H1 (cell line): ENCODE data around the gene CNOT1. TPM values are rescaled to one million over a fixed set of nuclear protein-coding genes. Genes with fewer than 3 reads are reported as not detected.

Experiments used
- CTCF ChIA-PET: fragments of 300-600 bp; sonication (Branson Sonifier 250); formaldehyde crosslinking; loops from one replicate; lab custom pipeline; 2021; ENCODE audit not compliant: partially characterized antibody; lab: Charles Lee
- POLR2A ChIA-PET: fragments of 300-600 bp; sonication (Branson Sonifier 250); formaldehyde crosslinking; loops from one replicate; lab custom pipeline; 2021; ENCODE audit warnings: inconsistent platforms; ENCODE audit not compliant: partially characterized antibody; lab: Charles Lee
- DNase-seq, 2 experiments: peaks; one replicate each; pipeline versions ENCODE4 v3.0.0 to v3.0.0-alpha.2; 2010 to 2022; ENCODE audit warnings: low spot score in 2 of 2, low read depth in 1 of 2, mixed read lengths in 1 of 2
- FAIRE-seq: peaks from 2 replicates; lab custom pipeline; 2011; peaks lifted over from hg19 to GRCh38; lab: Jason Lieb, UNC
- H2AFZ ChIP-seq: 2 replicates; pipeline ENCODE4 v1.8.1; 2012; ENCODE audit warnings: low read length, inconsistent platforms
- H2AK5ac ChIP-seq: 2 replicates; pipeline ENCODE4 v1.6.1; 2013; ENCODE audit warnings: low read depth, low read length
- H2BK120ac ChIP-seq: replicated peaks from 2 replicates; pipeline ENCODE3; 2013; ENCODE audit warnings: low read depth, low read length, inconsistent platforms
- H2BK12ac ChIP-seq: 2 replicates; pipeline ENCODE4 v1.6.1; 2013; ENCODE audit warnings: low read depth, low read length
- H2BK15ac ChIP-seq: 2 replicates; pipeline ENCODE4 v1.6.1; 2013; ENCODE audit warnings: low read length
- H2BK20ac ChIP-seq: 2 replicates; pipeline ENCODE4 v1.6.1; 2013; ENCODE audit warnings: low read length
- H2BK5ac ChIP-seq: 2 replicates; pipeline ENCODE4 v1.6.1; 2013; ENCODE audit warnings: low read depth, low read length
- H3K14ac ChIP-seq: 2 replicates; pipeline ENCODE4 v1.6.1; 2013; ENCODE audit warnings: inconsistent platforms; ENCODE audit not compliant: insufficient read length
- H3K18ac ChIP-seq: 2 replicates; pipeline ENCODE4 v1.6.1; 2013; ENCODE audit warnings: low read length; ENCODE audit errors: extremely low read depth
- H3K23ac ChIP-seq: 2 replicates; pipeline ENCODE4 v1.6.1; 2013; ENCODE audit warnings: inconsistent platforms; ENCODE audit not compliant: insufficient read length
- H3K23me2 ChIP-seq: 2 replicates; pipeline ENCODE4 v1.6.1; 2013; ENCODE audit warnings: low read depth, low read length
- H3K27ac ChIP-seq: 2 replicates; pipeline ENCODE4 v1.6.1; 2011; ENCODE audit warnings: low read depth, low read length, inconsistent platforms
- H3K27me3 ChIP-seq, 4 experiments: replicated peaks in 1 of 4; 1 replicate in 1 of 4; 2 replicates in 3 of 4; pipeline versions ENCODE4 v1.6.1 to v1.8.1; 2011 to 2013; ENCODE audit warnings: low read length in 3 of 4, mild to moderate bottlenecking in 3 of 4, inconsistent platforms in 2 of 4, mixed read lengths in 2 of 4, moderate library complexity in 1 of 4; ENCODE audit not compliant: control insufficient read depth in 3 of 4, insufficient read depth in 3 of 4; ENCODE audit errors: extremely low read depth in 1 of 4
- H3K36me3 ChIP-seq, 4 experiments: 2 replicates each; pipeline versions ENCODE4 v1.6.1 to v1.8.1; 2011 to 2013; ENCODE audit warnings: mild to moderate bottlenecking in 4 of 4, low read length in 3 of 4, moderate library complexity in 2 of 4, control low read depth in 1 of 4, inconsistent platforms in 1 of 4; ENCODE audit not compliant: insufficient read depth in 4 of 4, control insufficient read depth in 2 of 4
- H3K4ac ChIP-seq: replicated peaks from 2 replicates; pipeline ENCODE3; 2013; ENCODE audit warnings: low read length, low read depth, mixed read lengths, inconsistent platforms; ENCODE audit not compliant: insufficient read length
- H3K4me1 ChIP-seq, 4 experiments: replicated peaks in 1 of 4; 1 replicate in 1 of 4; 2 replicates in 3 of 4; pipeline versions ENCODE4 v1.6.1 to v1.8.1; 2011 to 2013; ENCODE audit warnings: low read length in 3 of 4, inconsistent platforms in 2 of 4, mixed read lengths in 1 of 4; ENCODE audit not compliant: insufficient read depth in 4 of 4, control insufficient read depth in 3 of 4
- H3K4me2 ChIP-seq, 2 experiments: 2 replicates each; pipeline versions ENCODE4 v1.6.1 to v1.8.1; 2011 to 2013; ENCODE audit warnings: low read depth in 2 of 2, low read length in 2 of 2, control low read depth in 1 of 2, inconsistent platforms in 1 of 2, mild to moderate bottlenecking in 1 of 2; ENCODE audit not compliant: insufficient read depth in 1 of 2
- H3K4me3 ChIP-seq, 4 experiments: fragments of 200-600, 300-600 bp in 1 of 4; sonication (generic), shearing (Covaris generic), sonication (Bioruptor Twin) in 1 of 4; 2 replicates each; pipeline versions ENCODE4 v1.5.1 to v1.8.1; 2011 to 2016; ENCODE audit warnings: low read length in 4 of 4, low read depth in 3 of 4, control low read depth in 2 of 4, inconsistent platforms in 2 of 4, mild to moderate bottlenecking in 2 of 4, mixed read lengths in 1 of 4, moderate library complexity in 1 of 4; ENCODE audit not compliant: insufficient read depth in 2 of 4; ENCODE audit errors: extremely low read depth in 1 of 4
- H3K56ac ChIP-seq: replicated peaks from 2 replicates; pipeline ENCODE3; 2013; ENCODE audit warnings: low read depth, mild to moderate bottlenecking, mixed read lengths, low read length, inconsistent platforms; ENCODE audit not compliant: insufficient read length
- H3K79me1 ChIP-seq: 2 replicates; pipeline ENCODE4 v1.6.1; 2013; ENCODE audit warnings: low read depth, low read length, control low read depth
- H3K79me2 ChIP-seq, 2 experiments: 2 replicates each; pipeline versions ENCODE4 v1.6.1 to v1.8.1; 2012 to 2013; ENCODE audit warnings: low read length in 2 of 2, mild to moderate bottlenecking in 2 of 2, inconsistent platforms in 1 of 2; ENCODE audit not compliant: insufficient read depth in 2 of 2, control insufficient read depth in 1 of 2
- H3K9ac ChIP-seq, 4 experiments: replicated peaks in 1 of 4; 1 replicate in 1 of 4; 2 replicates in 3 of 4; pipeline versions ENCODE4 v1.6.1 to v1.8.1; 2011 to 2013; ENCODE audit warnings: low read depth in 3 of 4, low read length in 3 of 4, control low read depth in 2 of 4, mild to moderate bottlenecking in 2 of 4, moderate library complexity in 2 of 4, inconsistent platforms in 1 of 4; ENCODE audit errors: extremely low read depth in 1 of 4
- H3K9me3 ChIP-seq, 2 experiments: 2 replicates each; pipeline versions ENCODE4 v1.6.1 to v1.8.1; 2012 to 2013; ENCODE audit warnings: mild to moderate bottlenecking in 2 of 2, moderate library complexity in 2 of 2, control low read depth in 1 of 2, inconsistent platforms in 1 of 2, low read depth in 1 of 2, low read length in 1 of 2, mixed read lengths in 1 of 2; ENCODE audit not compliant: insufficient read depth in 2 of 2
- H4K20me1 ChIP-seq, 2 experiments: replicated peaks in 1 of 2; 2 replicates each; pipeline versions ENCODE3 to v1.8.1; 2011 to 2013; ENCODE audit warnings: inconsistent platforms in 2 of 2, low read length in 2 of 2, mild to moderate bottlenecking in 1 of 2; ENCODE audit not compliant: insufficient read depth in 2 of 2, control insufficient read depth in 1 of 2
- H4K5ac ChIP-seq: 2 replicates; pipeline ENCODE4 v1.6.1; 2013; ENCODE audit warnings: low read length, low read depth, mixed read lengths, inconsistent platforms; ENCODE audit not compliant: insufficient read length
- H4K8ac ChIP-seq: 2 replicates; pipeline ENCODE4 v1.8.0; 2013; ENCODE audit warnings: mild to moderate bottlenecking, moderate library complexity, low read length, inconsistent platforms; ENCODE audit not compliant: insufficient read depth; ENCODE audit errors: extremely low read depth
- H4K91ac ChIP-seq: replicated peaks from 2 replicates; pipeline ENCODE3; 2013; ENCODE audit warnings: low read length, mixed read lengths, inconsistent platforms; ENCODE audit not compliant: insufficient read length
- BRCA1 ChIP-seq: IDR thresholded peaks from 2 replicates; pipeline ENCODE4 v1.6.1; 2012; ENCODE audit warnings: low read depth, low read length, improper control_type of control experiment
- CTCF ChIP-seq, 3 experiments: IDR thresholded peaks; 1 replicate in 2 of 3; 2 replicates in 1 of 3; pipeline versions ENCODE4 v1.5.1 to v1.6.1; 2011; ENCODE audit warnings: low read length in 3 of 3, mild to moderate bottlenecking in 3 of 3, inconsistent platforms in 2 of 3, low read depth in 1 of 3, moderate library complexity in 1 of 3; ENCODE audit not compliant: insufficient read depth in 1 of 3; ENCODE audit errors: control extremely low read depth in 1 of 3
- NRF1 ChIP-seq: IDR thresholded peaks from 2 replicates; pipeline ENCODE4 v1.6.1; 2011; ENCODE audit warnings: mild to moderate bottlenecking, low read depth, low read length, improper control_type of control experiment
- YY1 ChIP-seq: IDR thresholded peaks from 2 replicates; pipeline ENCODE4 v1.6.1; 2011; ENCODE audit warnings: low read depth, mild to moderate bottlenecking, low read length
- WGBS, 2 experiments: shearing (Covaris generic) in 1 of 2; methylation state at CpG; one replicate each; pipeline versions ENCODE4 v1.1.6 to v1.1.7; 2013 to 2015; ENCODE audit warnings: low lambda C conversion rate in 2 of 2, mixed read lengths in 2 of 2, inconsistent platforms in 1 of 2, low coverage in 1 of 2, missing lambda C conversion rate in 1 of 2; ENCODE audit not compliant: insufficient replicate concordance in 2 of 2, insufficient coverage in 1 of 2, insufficient read length in 1 of 2; ENCODE audit errors: extremely low coverage in 1 of 2, missing lambda C conversion rate in 1 of 2; 5-methylcytosine and 5-hydroxymethylcytosine counted together
- polyA plus RNA-seq, 7 experiments: library from polyadenylated mRNA; depleted of rRNA in 3 of 7; stranded (reverse) in 5 of 7; unstranded in 2 of 7; fragments of >200 nt in 5 of 7; fragments of 200-250 nt in 2 of 7; gene quantifications; 1 replicate in 5 of 7; 2 replicates in 1 of 7; 4 replicates in 1 of 7; pipeline versions ENCODE4 v1.2.1 to v1.2.3, GENCODE V29; 2011 to 2013; ENCODE audit warnings: missing spikeins in 2 of 7, mixed read lengths in 2 of 7
- total RNA-seq: library from RNA; stranded (reverse); fragmentation: NEBNext Ultra II Directional; extraction: Animal tissue kit (Norgen Biotek cat#: 25700); gene quantifications from 2 replicates; pipeline ENCODE4 v1.2.1, GENCODE V29; 2021

The CNOT1 gene
- total and polyA plus RNA-seq, 2 of the 8 experiments (the other 6 are each of a cell fraction or from before 2014, with no cell fraction given) = 306 to 319 TPM

DNA sequence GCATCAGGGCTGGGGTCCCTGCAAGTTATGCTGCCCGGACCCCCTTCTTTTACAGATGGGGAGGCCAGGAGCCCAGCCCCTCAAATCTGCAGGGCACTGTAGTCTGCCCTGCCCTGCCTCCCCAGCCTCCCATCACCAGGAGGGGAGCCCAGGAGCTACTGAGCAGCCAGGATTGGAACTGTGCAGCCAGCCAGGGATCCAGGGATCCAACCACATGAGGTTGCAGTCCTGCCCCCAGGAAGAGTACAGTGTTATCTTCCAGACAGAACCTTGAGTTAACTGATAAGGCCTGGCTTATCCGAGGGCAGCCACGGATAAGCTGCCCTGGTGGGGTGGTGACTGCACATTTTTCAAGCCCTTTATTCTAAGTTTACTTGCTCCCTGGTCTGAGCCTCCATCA lies 141.1 kb downstream of the CNOT1 start:
- 80% methylated on average over 3 of the region's 3 CpGs; no CpG with 5 or more reads in 1 of the 2 experiments for WGBS, 2 experiments
- FAIRE-seq (no peak), DNase-seq (no peak)
- Histone ChIP-seq H3K56ac (no peak overlapping the region), H3K79me1 (no peaks in the 10 kb centered on the region), H2BK15ac (no peak overlapping the region), H3K27ac (no peak overlapping the region), H4K5ac (no peak overlapping the region), H3K9me3 (no peaks in the 10 kb centered on the region), H2AK5ac (no peak overlapping the region), H3K23ac (no peak overlapping the region), H3K4me1 (peaks cover 0 to 6% (median under 1%) of the 10 kb centered on the region in 4 experiments; a peak in 3 of 7 replicates), H3K14ac (no peak overlapping the region), H3K9ac (no peak overlapping the region), H4K8ac (peak overlapping the region; percentile 16; the same call in 1 of the 2 replicates), H3K79me2 (no peaks in the 10 kb centered on the region), H2AFZ (no peak overlapping the region), H3K4me3 (no peak overlapping the region), H2BK5ac (no peak overlapping the region), H3K27me3 (no peaks in the 10 kb centered on the region; a peak in 2 of 7 replicates), H3K4ac (no peak overlapping the region), H3K23me2 (no peaks in the 10 kb centered on the region), H2BK12ac (no peak overlapping the region), H4K91ac (no peak overlapping the region), H3K4me2 (no peak overlapping the region), H3K18ac (no peak overlapping the region), H2BK20ac (0 out of 2 replicates have a peak overlapping the region, but pooled peaks have one; percentile 32), H2BK120ac (no peak overlapping the region), H3K36me3 (no peaks in the 10 kb centered on the region), H4K20me1 (no peaks in the 10 kb centered on the region)
- TF ChIP-seq BRCA1 (no peak), YY1 (no peak), CTCF (IDR thresholded peaks at IDR 0.05; ENCODE audit: control extremely low read depth in 1 of 3, insufficient read depth in 1 of 3, low read depth in 1 of 3, low read length in 3 of 3) (no peak), NRF1 (no peak)
- POLR2A ChIA-PET = no interaction called here
- CTCF ChIA-PET = interaction anchor here (0.6 to 7.2 kb wide), 22 partner anchors 11 to 836 kb away, joined by 3 to 94 read pairs (median 5); partner anchors contain the start of genes GINS3 and NDRG4
